ENCODE data around the gene PHYKPL. TPM values are rescaled to one million over a fixed set of nuclear protein-coding genes. Genes with fewer than 3 reads are reported as not detected.

PHYKPL gene
- total and polyA plus RNA-seq, 2 of the 4 experiments (the other 2 are of a cell fraction): 10.0 to 24.5 TPM

- Histone ChIP-seq H4K20me1 (ENCODE audit: insufficient read depth, low read length) (peaks cover 78% of the 10 kb centered on the region), H3K23ac (ENCODE audit: low read depth, low read length) (no peak overlapping the region), H3K4ac (ENCODE audit: low read depth, low read length) (no peak overlapping the region), H3K9ac (ENCODE audit: low read depth, low read length) (no peak overlapping the region), H4K5ac (ENCODE audit: low read depth, low read length) (no peak overlapping the region), H2BK20ac (ENCODE audit: low read depth, low read length) (no peak overlapping the region), H3K36me3 (ENCODE audit: control insufficient read depth, insufficient read depth, low read length) (peaks cover 82% of the 10 kb centered on the region), H4K91ac (ENCODE audit: insufficient read depth, low read depth, low read length) (no peak overlapping the region), H3K27me3 (ENCODE audit: control insufficient read depth, insufficient read depth, low read length) (no peaks in the 10 kb centered on the region), H2BK5ac (ENCODE audit: low read depth, low read length, poor library complexity, severe bottlenecking) (no peak overlapping the region), H2BK120ac (ENCODE audit: low read depth, low read length) (no peak overlapping the region), H3K56ac (ENCODE audit: extremely low read depth, insufficient read depth, low read length) (no peak overlapping the region), H3K9me1 (ENCODE audit: insufficient read depth, low read length) (peaks cover 26% of the 10 kb centered on the region), H3K4me3 (ENCODE audit: insufficient read depth, low read depth, low read length) (no peak overlapping the region), H3K14ac (replicated peaks; ENCODE audit: low read depth, low read length) (no peak overlapping the region), H3K27ac (ENCODE audit: insufficient read depth, low read length) (no peak overlapping the region), H2AK5ac (ENCODE audit: low read depth, low read length) (no peak overlapping the region), H2AFZ (replicated peaks; ENCODE audit: low read length, poor library complexity) (no peak overlapping the region), H3K79me1 (ENCODE audit: low read depth in 1 of 2, low read length in 2 of 2) (peaks cover 34 to 79% of the 10 kb centered on the region in 2 experiments), H4K8ac (ENCODE audit: low read depth in 2 of 2, low read length in 2 of 2) (no peak overlapping the region), H3K4me2 (ENCODE audit: low read depth, low read length) (no peak overlapping the region), H3K9me3 (ENCODE audit: control insufficient read depth, insufficient read depth, low read length) (no peaks in the 10 kb centered on the region), H2AK9ac (replicated peaks; ENCODE audit: low read depth, low read length, poor library complexity) (no peak overlapping the region), H3K18ac (ENCODE audit: low read depth, low read length) (no peak overlapping the region), H2BK15ac (ENCODE audit: low read depth, low read length) (no peak overlapping the region), H3K4me1 (ENCODE audit: control insufficient read depth, insufficient read depth, low read length) (peaks cover 7% of the 10 kb centered on the region)
- CTCF ChIA-PET: no interaction called here
- ATAC-seq (ENCODE audit: low read depth): no peak
- WGBS, 2 experiments (ENCODE audit: extremely low coverage in 2 of 2, insufficient read length in 1 of 2): 97% methylated on average over 16 of the region's 18 CpGs; no CpG with 5 or more reads in 1 of the 2 experiments
- dilution Hi-C loops (cut with HindIII; ENCODE audit: low sequenced_read_pairs, unreplicated experiment) (no loop called here), in situ Hi-C loops (cut with MboI; ENCODE audit: low sequenced_read_pairs) (no loop called here), intact Hi-C loops (cut with micrococcal nuclease) (no loop called here)
- no TSS peak for BruUV-seq (replicated peaks)
- no peak for TF ChIP-seq CEBPB (IDR thresholded peaks at IDR 0.05; ENCODE audit: low read depth, low read length)
- no peak for TF ChIP-seq RCOR1 (IDR thresholded peaks at IDR 0.05; ENCODE audit: insufficient replicate concordance, low read length)
- no peak for TF ChIP-seq RFX5 (IDR thresholded peaks at IDR 0.05; ENCODE audit: low read depth, low read length)
- no peak for TF ChIP-seq NFE2L2 (IDR thresholded peaks at IDR 0.05; ENCODE audit: low read depth, low read length)
- TF ChIP-seq CTCF (conservative IDR thresholded peaks at IDR 0.05; ENCODE audit: low read depth, low read length): no peak
- TF ChIP-seq MAFK (IDR thresholded peaks at IDR 0.05; ENCODE audit: low read depth, low read length): no peak
- no peak for TF ChIP-seq BHLHE40 (IDR thresholded peaks at IDR 0.05; ENCODE audit: low read depth, low read length)
- TF ChIP-seq, protein P1, sequence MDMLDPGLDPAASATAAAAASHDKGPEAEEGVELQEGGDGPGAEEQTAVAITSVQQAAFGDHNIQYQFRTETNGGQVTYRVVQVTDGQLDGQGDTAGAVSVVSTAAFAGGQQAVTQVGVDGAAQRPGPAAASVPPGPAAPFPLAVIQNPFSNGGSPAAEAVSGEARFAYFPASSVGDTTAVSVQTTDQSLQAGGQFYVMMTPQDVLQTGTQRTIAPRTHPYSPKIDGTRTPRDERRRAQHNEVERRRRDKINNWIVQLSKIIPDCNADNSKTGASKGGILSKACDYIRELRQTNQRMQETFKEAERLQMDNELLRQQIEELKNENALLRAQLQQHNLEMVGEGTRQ (IDR thresholded peaks at IDR 0.05; ENCODE audit: low read depth, low read length): no peak
- TF ChIP-seq MXI1 (IDR thresholded peaks at IDR 0.05; ENCODE audit: borderline replicate concordance, low read depth, low read length): no peak
- TF ChIP-seq SMC3 (IDR thresholded peaks at IDR 0.05; ENCODE audit: low read depth, low read length): no peak
- no peak for TF ChIP-seq FOS (IDR thresholded peaks at IDR 0.05; ENCODE audit: low read depth, low read length)
- no peak for TF ChIP-seq MAZ (IDR thresholded peaks at IDR 0.05; ENCODE audit: borderline replicate concordance, low read depth, low read length)
- TF ChIP-seq CHD1 (IDR thresholded peaks at IDR 0.05; ENCODE audit: low read depth, low read length): no peak
- POLR2A ChIA-PET (ENCODE audit: unreplicated experiment): no interaction called here
- DNase-seq: no peak
These were observed 22.5 kb downstream of the PHYKPL start for GRCh38 chr5:178210073-178210535.

All from IMR-90 (cell line).